C4-2B (cell line): Measurements from ENCODE around the gene GDF2.

Source experiments
- ZFX ChIP-seq: fragments of 450-650 bp; IDR thresholded peaks from 2 replicates; pipeline ENCODE4 v1.6.1; 2017
- TF ChIP-seq, protein P1 (sequence below): fragments of 450-650 bp; conservative IDR thresholded peaks from 2 replicates; pipeline ENCODE4 v1.5.1; 2017; ENCODE audit warnings: mild to moderate bottlenecking

- TF ChIP-seq, protein P1, sequence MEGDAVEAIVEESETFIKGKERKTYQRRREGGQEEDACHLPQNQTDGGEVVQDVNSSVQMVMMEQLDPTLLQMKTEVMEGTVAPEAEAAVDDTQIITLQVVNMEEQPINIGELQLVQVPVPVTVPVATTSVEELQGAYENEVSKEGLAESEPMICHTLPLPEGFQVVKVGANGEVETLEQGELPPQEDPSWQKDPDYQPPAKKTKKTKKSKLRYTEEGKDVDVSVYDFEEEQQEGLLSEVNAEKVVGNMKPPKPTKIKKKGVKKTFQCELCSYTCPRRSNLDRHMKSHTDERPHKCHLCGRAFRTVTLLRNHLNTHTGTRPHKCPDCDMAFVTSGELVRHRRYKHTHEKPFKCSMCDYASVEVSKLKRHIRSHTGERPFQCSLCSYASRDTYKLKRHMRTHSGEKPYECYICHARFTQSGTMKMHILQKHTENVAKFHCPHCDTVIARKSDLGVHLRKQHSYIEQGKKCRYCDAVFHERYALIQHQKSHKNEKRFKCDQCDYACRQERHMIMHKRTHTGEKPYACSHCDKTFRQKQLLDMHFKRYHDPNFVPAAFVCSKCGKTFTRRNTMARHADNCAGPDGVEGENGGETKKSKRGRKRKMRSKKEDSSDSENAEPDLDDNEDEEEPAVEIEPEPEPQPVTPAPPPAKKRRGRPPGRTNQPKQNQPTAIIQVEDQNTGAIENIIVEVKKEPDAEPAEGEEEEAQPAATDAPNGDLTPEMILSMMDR = no peak
- TF ChIP-seq ZFX = no peak
These were observed 34.9 kb downstream of the GDF2 start for GRCh38 chr10:47357131-47357582.
